K562 (cell line): Measurements from ENCODE around the gene POFUT2. TPM values are rescaled to one million over a fixed set of nuclear protein-coding genes. Genes with fewer than 3 reads are reported as not detected.

Source experiments
- CBX8 ChIP-seq: fragments of 200-600 bp; sonication (generic); IDR thresholded peaks from 2 replicates; pipeline ENCODE4 v1.6.1; 2012; ENCODE audit warnings: borderline replicate concordance, mixed run types, low read depth, mild to moderate bottlenecking, moderate library complexity, mixed read lengths, low read length, control low read depth, inconsistent platforms; ENCODE audit not compliant: poor library complexity, severe bottlenecking; ENCODE audit errors: extremely low read depth
- CHD1 ChIP-seq: fragments of 200-600 bp; sonication (generic); IDR thresholded peaks from one replicate; pipeline ENCODE4 v1.6.1; 2012; ENCODE audit warnings: mild to moderate bottlenecking, moderate library complexity, low read length, inconsistent platforms
- CREM ChIP-seq: IDR thresholded peaks from 2 replicates; pipeline ENCODE4 v1.6.1; 2014; ENCODE audit warnings: antibody characterized with exemption, low read depth
- ESRRB ChIP-seq: fragments of 250-450 bp; sonication (Bioruptor Pico); IDR thresholded peaks from 2 replicates; pipeline ENCODE4 v1.5.0; 2020; ENCODE audit warnings: mild to moderate bottlenecking, moderate library complexity, borderline replicate concordance
- HMGN3 ChIP-seq: IDR thresholded peaks from 2 replicates; pipeline ENCODE4 v1.6.1; 2011; ENCODE audit warnings: borderline replicate concordance, low read depth, mild to moderate bottlenecking, mixed read lengths, low read length; ENCODE audit not compliant: insufficient read length; ENCODE audit errors: extremely low read depth
- MCM3 ChIP-seq: fragments of 450-650 bp; IDR thresholded peaks from 2 replicates; pipeline ENCODE4 v1.6.1; 2016
- NCOA1 ChIP-seq: fragments of 450-650 bp; IDR thresholded peaks from 2 replicates; pipeline ENCODE4 v1.6.1; 2016; ENCODE audit warnings: low read depth
- RFX1 ChIP-seq: fragments of 450-650 bp; IDR thresholded peaks from 2 replicates; pipeline ENCODE4 v1.6.1; 2016; ENCODE audit warnings: mild to moderate bottlenecking, moderate library complexity
- SRF ChIP-seq, 2 experiments: fragments of 250-450, 450-650 bp in 1 of 2; sonication (Bioruptor Pico) in 1 of 2; sonication (generic) in 1 of 2; formaldehyde crosslinking; IDR thresholded peaks; 2 replicates each; pipeline versions ENCODE4 v1.5.0 to v1.5.1; 2020 to 2022; ENCODE audit warnings: mild to moderate bottlenecking in 1 of 2, missing genetic modification reagents in 1 of 2
- ZBTB7A ChIP-seq: IDR thresholded peaks from 2 replicates; pipeline ENCODE4 v1.6.1; 2011; ENCODE audit warnings: low read depth, mild to moderate bottlenecking, low read length, moderate library complexity, borderline replicate concordance; ENCODE audit not compliant: control insufficient read depth
- polyA plus RNA-seq, 8 experiments: library from polyadenylated mRNA; depleted of rRNA in 4 of 8; stranded (reverse) in 5 of 8; unstranded in 3 of 8; fragments of >200 nt; fragmentation: Nextera tagmentation in 2 of 8; fragmentation: Illumina TruSeq in 1 of 8; extraction: Ambion mirVana in 2 of 8; extraction: Trizol in 1 of 8; gene quantifications; 2 replicates each; pipeline versions ENCODE4 v1.2.1 to v1.2.3, GENCODE V29; 2011 to 2014; ENCODE audit warnings: inconsistent platforms in 1 of 8, missing spikeins in 1 of 8
- total RNA-seq, 7 experiments: library from RNA; depleted of rRNA in 6 of 7; stranded (reverse); fragments of >200 nt in 6 of 7; fragmentation: Illumina TruSeq in 2 of 7; extraction: Trizol in 2 of 7; gene quantifications; 2 replicates each; pipeline versions ENCODE4 v1.2.1 to v1.2.3, GENCODE V29; 2011 to 2021; ENCODE audit warnings: low replicate concordance in 1 of 7
- TF ChIP-seq, protein P1 (sequence below): sonication (generic); formaldehyde crosslinking; IDR thresholded peaks from 2 replicates; pipeline ENCODE4 v1.8.0; 2022; ENCODE audit warnings: missing genetic modification reagents, mild to moderate bottlenecking, moderate library complexity, borderline replicate concordance
- TF ChIP-seq, protein P2 (sequence below): fragments of 200-400 bp; formaldehyde crosslinking; IDR thresholded peaks from 2 replicates; pipeline ENCODE4 v1.6.1; 2017; ENCODE audit warnings: mild to moderate bottlenecking, low read depth, low read length, moderate library complexity
- TF ChIP-seq, protein P3 (sequence below): fragments of 200-800 bp; sonication (Bioruptor generic); IDR thresholded peaks from 2 replicates; pipeline ENCODE4 v1.6.1; 2016; ENCODE audit warnings: missing genetic modification characterization, missing compliant biosample characterization
- TF ChIP-seq, protein P4 (sequence below): fragments of 450-650 bp; IDR thresholded peaks from 2 replicates; pipeline ENCODE4 v1.6.1; 2014; ENCODE audit warnings: low read depth, mild to moderate bottlenecking, moderate library complexity, borderline replicate concordance
- TF ChIP-seq, protein P5 (sequence below): fragments of 450-650 bp; IDR thresholded peaks from 2 replicates; pipeline ENCODE4 v1.6.1; 2016; ENCODE audit warnings: low read depth, mild to moderate bottlenecking, moderate library complexity

POFUT2 gene
- total and polyA plus RNA-seq, 9 of the 15 experiments (the other 6 are each of a cell fraction or from before 2014, with no cell fraction given): 1.1 to 24.2 (median 11.0) TPM

DNA sequence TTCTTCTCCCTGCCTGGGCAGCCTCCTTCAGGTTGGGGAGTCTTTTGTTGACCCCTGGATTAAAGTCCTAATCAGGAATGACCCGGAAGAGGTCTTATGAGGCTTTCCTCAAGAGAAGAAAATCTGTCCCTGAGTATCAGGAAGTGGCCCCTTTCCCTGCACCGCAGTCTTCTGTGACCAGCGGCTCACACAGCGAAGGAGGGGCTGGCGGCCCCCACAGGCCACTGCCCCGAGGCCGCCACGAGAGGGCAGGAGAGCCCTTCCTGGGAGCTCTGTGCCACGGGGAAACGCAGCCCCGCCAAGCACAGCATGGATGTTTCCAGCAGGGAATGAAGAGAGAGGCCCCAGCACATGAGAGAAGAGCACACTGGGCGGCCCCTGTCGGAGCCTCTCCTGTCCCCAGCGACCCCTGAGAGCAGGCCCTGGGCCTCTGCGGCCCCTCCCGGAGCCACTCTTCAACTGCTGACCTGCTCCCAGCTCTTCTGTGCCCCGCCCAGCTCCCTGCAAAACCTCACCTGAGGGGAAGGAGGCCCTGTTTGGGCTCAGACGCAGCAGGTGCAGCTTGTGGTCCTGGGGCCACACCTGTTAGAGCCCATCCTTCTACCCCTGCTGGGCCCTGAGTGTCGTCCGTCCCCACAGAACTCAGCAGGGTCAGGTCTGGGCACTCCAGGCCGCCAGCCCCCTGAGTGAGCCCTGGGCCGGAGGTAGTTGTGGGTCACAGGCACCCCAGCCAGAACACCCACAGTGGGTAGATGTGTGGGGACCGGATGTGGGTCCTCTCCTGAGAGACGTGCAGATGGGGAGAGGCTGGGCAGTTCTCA lies 4.9 kb upstream of the POFUT2 start (continued):
- TF ChIP-seq CBX8 (no peak), CREM (peak; percentile 63), RFX1 (no peak), NCOA1 (no peak), HMGN3 (peak; percentile 20), CHD1 (no peak), ESRRB (CRISPR knock-in tag) (no peak), MCM3 (no peak), SRF (CRISPR knock-in tag; IDR thresholded peaks at IDR 0.05) (no peak), ZBTB7A (peak; percentile 88)
- TF ChIP-seq, protein P1, sequence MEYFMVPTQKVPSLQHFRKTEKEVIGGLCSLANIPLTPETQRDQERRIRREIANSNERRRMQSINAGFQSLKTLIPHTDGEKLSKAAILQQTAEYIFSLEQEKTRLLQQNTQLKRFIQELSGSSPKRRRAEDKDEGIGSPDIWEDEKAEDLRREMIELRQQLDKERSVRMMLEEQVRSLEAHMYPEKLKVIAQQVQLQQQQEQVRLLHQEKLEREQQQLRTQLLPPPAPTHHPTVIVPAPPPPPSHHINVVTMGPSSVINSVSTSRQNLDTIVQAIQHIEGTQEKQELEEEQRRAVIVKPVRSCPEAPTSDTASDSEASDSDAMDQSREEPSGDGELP: peak; percentile 74; the same call in 1 of the 2 replicates
- TF ChIP-seq, protein P2, sequence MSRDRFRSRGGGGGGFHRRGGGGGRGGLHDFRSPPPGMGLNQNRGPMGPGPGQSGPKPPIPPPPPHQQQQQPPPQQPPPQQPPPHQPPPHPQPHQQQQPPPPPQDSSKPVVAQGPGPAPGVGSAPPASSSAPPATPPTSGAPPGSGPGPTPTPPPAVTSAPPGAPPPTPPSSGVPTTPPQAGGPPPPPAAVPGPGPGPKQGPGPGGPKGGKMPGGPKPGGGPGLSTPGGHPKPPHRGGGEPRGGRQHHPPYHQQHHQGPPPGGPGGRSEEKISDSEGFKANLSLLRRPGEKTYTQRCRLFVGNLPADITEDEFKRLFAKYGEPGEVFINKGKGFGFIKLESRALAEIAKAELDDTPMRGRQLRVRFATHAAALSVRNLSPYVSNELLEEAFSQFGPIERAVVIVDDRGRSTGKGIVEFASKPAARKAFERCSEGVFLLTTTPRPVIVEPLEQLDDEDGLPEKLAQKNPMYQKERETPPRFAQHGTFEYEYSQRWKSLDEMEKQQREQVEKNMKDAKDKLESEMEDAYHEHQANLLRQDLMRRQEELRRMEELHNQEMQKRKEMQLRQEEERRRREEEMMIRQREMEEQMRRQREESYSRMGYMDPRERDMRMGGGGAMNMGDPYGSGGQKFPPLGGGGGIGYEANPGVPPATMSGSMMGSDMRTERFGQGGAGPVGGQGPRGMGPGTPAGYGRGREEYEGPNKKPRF: no peak
- TF ChIP-seq, protein P3, sequence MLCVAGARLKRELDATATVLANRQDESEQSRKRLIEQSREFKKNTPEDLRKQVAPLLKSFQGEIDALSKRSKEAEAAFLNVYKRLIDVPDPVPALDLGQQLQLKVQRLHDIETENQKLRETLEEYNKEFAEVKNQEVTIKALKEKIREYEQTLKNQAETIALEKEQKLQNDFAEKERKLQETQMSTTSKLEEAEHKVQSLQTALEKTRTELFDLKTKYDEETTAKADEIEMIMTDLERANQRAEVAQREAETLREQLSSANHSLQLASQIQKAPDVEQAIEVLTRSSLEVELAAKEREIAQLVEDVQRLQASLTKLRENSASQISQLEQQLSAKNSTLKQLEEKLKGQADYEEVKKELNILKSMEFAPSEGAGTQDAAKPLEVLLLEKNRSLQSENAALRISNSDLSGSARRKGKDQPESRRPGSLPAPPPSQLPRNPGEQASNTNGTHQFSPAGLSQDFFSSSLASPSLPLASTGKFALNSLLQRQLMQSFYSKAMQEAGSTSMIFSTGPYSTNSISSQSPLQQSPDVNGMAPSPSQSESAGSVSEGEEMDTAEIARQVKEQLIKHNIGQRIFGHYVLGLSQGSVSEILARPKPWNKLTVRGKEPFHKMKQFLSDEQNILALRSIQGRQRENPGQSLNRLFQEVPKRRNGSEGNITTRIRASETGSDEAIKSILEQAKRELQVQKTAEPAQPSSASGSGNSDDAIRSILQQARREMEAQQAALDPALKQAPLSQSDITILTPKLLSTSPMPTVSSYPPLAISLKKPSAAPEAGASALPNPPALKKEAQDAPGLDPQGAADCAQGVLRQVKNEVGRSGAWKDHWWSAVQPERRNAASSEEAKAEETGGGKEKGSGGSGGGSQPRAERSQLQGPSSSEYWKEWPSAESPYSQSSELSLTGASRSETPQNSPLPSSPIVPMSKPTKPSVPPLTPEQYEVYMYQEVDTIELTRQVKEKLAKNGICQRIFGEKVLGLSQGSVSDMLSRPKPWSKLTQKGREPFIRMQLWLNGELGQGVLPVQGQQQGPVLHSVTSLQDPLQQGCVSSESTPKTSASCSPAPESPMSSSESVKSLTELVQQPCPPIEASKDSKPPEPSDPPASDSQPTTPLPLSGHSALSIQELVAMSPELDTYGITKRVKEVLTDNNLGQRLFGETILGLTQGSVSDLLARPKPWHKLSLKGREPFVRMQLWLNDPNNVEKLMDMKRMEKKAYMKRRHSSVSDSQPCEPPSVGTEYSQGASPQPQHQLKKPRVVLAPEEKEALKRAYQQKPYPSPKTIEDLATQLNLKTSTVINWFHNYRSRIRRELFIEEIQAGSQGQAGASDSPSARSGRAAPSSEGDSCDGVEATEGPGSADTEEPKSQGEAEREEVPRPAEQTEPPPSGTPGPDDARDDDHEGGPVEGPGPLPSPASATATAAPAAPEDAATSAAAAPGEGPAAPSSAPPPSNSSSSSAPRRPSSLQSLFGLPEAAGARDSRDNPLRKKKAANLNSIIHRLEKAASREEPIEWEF: no peak
- TF ChIP-seq, protein P4, sequence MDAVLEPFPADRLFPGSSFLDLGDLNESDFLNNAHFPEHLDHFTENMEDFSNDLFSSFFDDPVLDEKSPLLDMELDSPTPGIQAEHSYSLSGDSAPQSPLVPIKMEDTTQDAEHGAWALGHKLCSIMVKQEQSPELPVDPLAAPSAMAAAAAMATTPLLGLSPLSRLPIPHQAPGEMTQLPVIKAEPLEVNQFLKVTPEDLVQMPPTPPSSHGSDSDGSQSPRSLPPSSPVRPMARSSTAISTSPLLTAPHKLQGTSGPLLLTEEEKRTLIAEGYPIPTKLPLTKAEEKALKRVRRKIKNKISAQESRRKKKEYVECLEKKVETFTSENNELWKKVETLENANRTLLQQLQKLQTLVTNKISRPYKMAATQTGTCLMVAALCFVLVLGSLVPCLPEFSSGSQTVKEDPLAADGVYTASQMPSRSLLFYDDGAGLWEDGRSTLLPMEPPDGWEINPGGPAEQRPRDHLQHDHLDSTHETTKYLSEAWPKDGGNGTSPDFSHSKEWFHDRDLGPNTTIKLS: no peak
- TF ChIP-seq, protein P5, sequence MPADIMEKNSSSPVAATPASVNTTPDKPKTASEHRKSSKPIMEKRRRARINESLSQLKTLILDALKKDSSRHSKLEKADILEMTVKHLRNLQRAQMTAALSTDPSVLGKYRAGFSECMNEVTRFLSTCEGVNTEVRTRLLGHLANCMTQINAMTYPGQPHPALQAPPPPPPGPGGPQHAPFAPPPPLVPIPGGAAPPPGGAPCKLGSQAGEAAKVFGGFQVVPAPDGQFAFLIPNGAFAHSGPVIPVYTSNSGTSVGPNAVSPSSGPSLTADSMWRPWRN: no peak
